K562 (cell line): ENCODE data around the gene P4HTM. TPM values are rescaled to one million over a fixed set of nuclear protein-coding genes. Genes with fewer than 3 reads are reported as not detected.

Experiments used
- ATAC-seq: fragments of 200-7000 bp; cut with Tn5 transposase; 3 replicates; pipeline ENCODE4 v1.9.1; 2020; ENCODE audit warnings: moderate library complexity
- BruUV-seq: library from RNA; stranded (reverse); fragments of 400-500 nt; replicated peaks from 2 replicates; lab custom pipeline; 2021; lab: Mats Ljungman, UMichigan
- CTCF ChIA-PET: fragments of 300-600 bp; formaldehyde crosslinking; extraction: SDS; loops from one replicate; lab custom pipeline; 2021; ENCODE audit warnings: low intra/inter-chr PET ratio; lab: Yijun Ruan, JAX
- POLR2A ChIA-PET: fragments of 300-600, 350-650 bp; sonication (Branson Sonifier 250); formaldehyde crosslinking; extraction: SDS; loops from one replicate; lab custom pipeline; 2021; ENCODE audit warnings: antibody characterized with exemption, inconsistent platforms; lab: Yijun Ruan, JAX
- DNase-seq, 4 experiments: peaks; one replicate each; pipeline versions ENCODE4 v3.0.0 to v3.0.0-alpha.2; 2011 to 2018; ENCODE audit warnings: low spot score in 3 of 4, mixed read lengths in 3 of 4; ENCODE audit errors: extremely low read depth in 1 of 4
- FAIRE-seq: peaks from 2 replicates; lab custom pipeline; 2011; peaks lifted over from hg19 to GRCh38; lab: Jason Lieb, UNC
- H2AFZ ChIP-seq: 2 replicates; pipeline ENCODE4 v1.6.0; 2011; ENCODE audit warnings: low read depth, low read length, control low read depth, inconsistent platforms
- H3K27ac ChIP-seq: fragments of 200-600 bp; 3 replicates; pipeline ENCODE4 v1.8.0; 2011; ENCODE audit warnings: low read depth, mild to moderate bottlenecking, control low read depth, inconsistent platforms, low read length, moderate library complexity, mixed read lengths; ENCODE audit errors: extremely low read depth
- H3K27me3 ChIP-seq, 2 experiments: fragments of 300-600 bp in 1 of 2; 2 replicates in 1 of 2; 3 replicates in 1 of 2; pipeline versions ENCODE4 v1.6.0 to v1.8.0; 2011; ENCODE audit warnings: inconsistent platforms in 2 of 2, low read length in 2 of 2, mild to moderate bottlenecking in 1 of 2, mixed read lengths in 1 of 2, moderate library complexity in 1 of 2; ENCODE audit not compliant: control insufficient read depth in 2 of 2, insufficient read depth in 2 of 2
- H3K36me3 ChIP-seq: fragments of 300-600 bp; 3 replicates; pipeline ENCODE4 v1.8.0; 2011; ENCODE audit warnings: mild to moderate bottlenecking, low read length, inconsistent platforms; ENCODE audit not compliant: control insufficient read depth, insufficient read depth
- H3K4me1 ChIP-seq, 2 experiments: fragments of 200-600 bp in 1 of 2; replicated peaks in 1 of 2; 2 replicates in 1 of 2; 3 replicates in 1 of 2; pipeline versions ENCODE4 v1.5.1 to v1.8.0; 2011; ENCODE audit warnings: inconsistent platforms in 2 of 2, low read length in 2 of 2, mild to moderate bottlenecking in 1 of 2, mixed read lengths in 1 of 2, moderate library complexity in 1 of 2; ENCODE audit not compliant: control insufficient read depth in 2 of 2, insufficient read depth in 2 of 2
- H3K4me2 ChIP-seq: 2 replicates; pipeline ENCODE4 v1.6.1; 2011; ENCODE audit warnings: low read length, control low read depth, inconsistent platforms, mixed read lengths; ENCODE audit not compliant: insufficient read depth
- H3K4me3 ChIP-seq: fragments of 200-600 bp; sonication (generic), shearing (Covaris generic); 2 replicates; pipeline ENCODE4 v1.5.1; 2016; ENCODE audit warnings: control low read depth, inconsistent platforms
- H3K79me2 ChIP-seq: fragments of 200-600 bp; 3 replicates; pipeline ENCODE4 v1.8.0; 2011; ENCODE audit warnings: low read length, inconsistent platforms; ENCODE audit not compliant: control insufficient read depth, insufficient read depth
- H3K9ac ChIP-seq, 2 experiments: 2 replicates each; pipeline versions ENCODE4 v1.6.0 to v1.6.1; 2011; ENCODE audit warnings: low read depth in 2 of 2, low read length in 2 of 2, control low read depth in 1 of 2, inconsistent platforms in 1 of 2, mild to moderate bottlenecking in 1 of 2, mixed read lengths in 1 of 2; ENCODE audit not compliant: insufficient read depth in 1 of 2
- H3K9me1 ChIP-seq: one replicate; pipeline ENCODE4 v1.6.0; 2011; ENCODE audit warnings: inconsistent platforms, mild to moderate bottlenecking, low read length, moderate library complexity; ENCODE audit not compliant: control insufficient read depth, insufficient read depth
- H3K9me3 ChIP-seq: replicated peaks from 2 replicates; pipeline ENCODE4 v1.5.1; 2011; ENCODE audit warnings: low read depth, low read length, inconsistent platforms; ENCODE audit not compliant: control insufficient read depth, insufficient read depth
- H4K20me1 ChIP-seq: replicated peaks from 2 replicates; pipeline ENCODE4 v1.6.1; 2011; ENCODE audit warnings: low read length, inconsistent platforms, mixed read lengths; ENCODE audit not compliant: control insufficient read depth, insufficient read depth
- GABPB2 ChIP-seq: fragments of 250-450 bp; sonication (Bioruptor Pico); conservative IDR thresholded peaks from 2 replicates; pipeline ENCODE4 v1.5.1; 2021; ENCODE audit warnings: mild to moderate bottlenecking
- MYNN ChIP-seq, 2 experiments: sonication (generic); formaldehyde crosslinking in 1 of 2; IDR thresholded peaks; 2 replicates each; pipeline versions ENCODE4 v1.5.0 to v1.6.1; 2016 to 2020; ENCODE audit warnings: antibody characterized with exemption in 1 of 2, missing genetic modification reagents in 1 of 2
- RFX1 ChIP-seq: fragments of 450-650 bp; IDR thresholded peaks from 2 replicates; pipeline ENCODE4 v1.6.1; 2016; ENCODE audit warnings: mild to moderate bottlenecking, moderate library complexity
- WHSC1 ChIP-seq: IDR thresholded peaks from one replicate; pipeline ENCODE4 v1.6.1; 2012; ENCODE audit warnings: low read length, control low read depth, inconsistent platforms
- ZSCAN32 ChIP-seq: fragments of 450-650 bp; formaldehyde crosslinking; IDR thresholded peaks from 2 replicates; pipeline ENCODE4 v1.4.0; 2020; ENCODE audit warnings: mild to moderate bottlenecking, moderate library complexity
- WGBS: fragments of 100-300 bp; shearing (Covaris generic); methylation state at CpG from one replicate; pipeline ENCODE4 v1.1.6; 2016; ENCODE audit warnings: low coverage, mixed read lengths; ENCODE audit not compliant: insufficient coverage; ENCODE audit errors: missing lambda C conversion rate; 5-methylcytosine and 5-hydroxymethylcytosine counted together
- in situ Hi-C: fragments of 300-500 bp; cut with MboI; formaldehyde crosslinking; loops from 4 replicates; pipeline ENCODE4 v1.15.0; 2018; ENCODE audit warnings: inconsistent platforms, mixed read lengths
- intact Hi-C: fragments of 100-400 bp; cut with micrococcal nuclease; formaldehyde crosslinking; loops from 2 replicates; pipeline ENCODE4 v1.14.2; 2022
- polyA plus RNA-seq, 8 experiments: library from polyadenylated mRNA; depleted of rRNA in 4 of 8; stranded (reverse) in 5 of 8; unstranded in 3 of 8; fragments of >200 nt; fragmentation: Nextera tagmentation in 2 of 8; fragmentation: Illumina TruSeq in 1 of 8; extraction: Ambion mirVana in 2 of 8; extraction: Trizol in 1 of 8; gene quantifications; 2 replicates each; pipeline versions ENCODE4 v1.2.1 to v1.2.3, GENCODE V29; 2011 to 2014; ENCODE audit warnings: inconsistent platforms in 1 of 8, missing spikeins in 1 of 8
- total RNA-seq, 7 experiments: library from RNA; depleted of rRNA in 6 of 7; stranded (reverse); fragments of >200 nt in 6 of 7; fragmentation: Illumina TruSeq in 2 of 7; extraction: Trizol in 2 of 7; gene quantifications; 2 replicates each; pipeline versions ENCODE4 v1.2.1 to v1.2.3, GENCODE V29; 2011 to 2021; ENCODE audit warnings: low replicate concordance in 1 of 7

Gene P4HTM
- total and polyA plus RNA-seq, 9 of the 15 experiments (the other 6 are each of a cell fraction or from before 2014, with no cell fraction given), result 0.09 to 0.66 (median 0.25) TPM; not detected in 2

DNA sequence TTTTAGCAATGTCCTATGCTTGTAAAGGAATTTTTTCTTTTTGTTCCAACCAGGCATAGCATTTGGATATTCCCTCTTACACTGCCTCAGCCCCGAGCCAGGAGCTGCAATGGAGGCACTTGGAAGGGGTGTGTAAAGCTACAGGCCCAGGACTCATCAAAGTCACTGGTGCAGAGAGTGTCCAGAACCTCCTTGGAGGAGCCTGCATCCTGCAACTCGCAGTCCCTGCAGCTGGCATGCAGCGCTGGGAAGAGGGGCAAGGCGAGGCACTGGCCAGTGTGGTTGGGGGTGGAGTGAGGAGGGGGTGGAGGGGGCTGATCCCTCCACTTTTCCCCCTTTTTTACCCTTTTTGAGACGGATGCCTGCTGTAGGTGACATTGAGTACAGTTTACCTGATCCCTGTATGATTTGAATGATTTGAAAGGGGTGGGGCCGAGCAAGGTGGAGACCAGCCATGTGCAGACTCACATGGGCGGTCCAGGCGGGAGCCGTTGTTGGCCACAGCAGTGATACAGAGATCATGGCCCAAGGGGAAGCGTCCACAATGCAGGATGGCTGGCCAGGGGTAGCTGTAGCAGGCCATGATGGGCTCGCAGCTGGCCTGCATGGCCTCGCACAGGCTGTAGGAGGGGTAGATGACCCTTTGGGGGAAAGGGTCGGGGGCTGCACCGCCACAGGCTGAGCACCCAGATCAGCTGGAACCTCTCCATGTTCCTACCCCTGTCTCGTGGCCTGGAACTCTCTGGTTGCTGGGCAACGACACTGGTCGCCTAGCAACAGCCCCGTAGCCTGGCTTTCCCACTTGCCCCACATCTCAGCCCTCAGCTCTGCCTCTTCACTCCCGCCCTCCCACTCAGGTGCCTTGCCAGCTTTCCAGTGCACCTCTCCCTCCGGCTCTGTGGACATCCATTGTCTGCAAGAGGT, 7.9 kb downstream of the P4HTM start:
- H3K36me3 ChIP-seq, result no peaks in the 10 kb centered on the region
- peaks cover 0 to 10% of the 10 kb centered on the region in 2 experiments; a peak in 2 of 5 replicates for H3K4me1 ChIP-seq
- H4K20me1 ChIP-seq, result no peaks in the 10 kb centered on the region
- intact Hi-C loops, result no loop called here
- POLR2A ChIA-PET, result interaction anchor here (1.0 to 1.5 kb wide), 2 partner anchors 10 kb away, joined by 5 read pairs; partner anchors contain the start of gene WDR6
- no peaks in the 10 kb centered on the region for H3K27me3 ChIP-seq
- no peak overlapping the region for H3K4me2 ChIP-seq
- H3K79me2 ChIP-seq, result no peaks in the 10 kb centered on the region
- H3K9me1 ChIP-seq, result no peaks in the 10 kb centered on the region
- no peak for FAIRE-seq
- CTCF ChIA-PET, result no interaction called here
- DNase-seq, result peak in 2 of 4 experiments; percentile 20 to 38
- ATAC-seq, result peak; percentile 26; the same call in 2 of the 3 replicates
- no peak overlapping the region for H2AFZ ChIP-seq
- H3K27ac ChIP-seq, result no peak overlapping the region
- no peak overlapping the region for H3K4me3 ChIP-seq
- in situ Hi-C loops, result no loop called here
- peak overlapping the region in 1 of 2 experiments; percentile 76; a peak in 1 of 4 replicates for H3K9ac ChIP-seq
- WGBS, result 44% methylated on average over 13 of the region's 20 CpGs
- H3K9me3 ChIP-seq, result no peaks in the 10 kb centered on the region
- TF ChIP-seq GABPB2 (CRISPR knock-in tag) (no peak), ZSCAN32 (no peak), MYNN (IDR thresholded peaks at IDR 0.05) (peak; percentile 97), MYNN (CRISPR knock-in tag; IDR thresholded peaks at IDR 0.05) (no peak), RFX1 (peak; percentile 90), WHSC1 (no peak)
- BruUV-seq, result no TSS peak
